HFFc6 (cell line): ENCODE data around the gene LCORL. TPM values are rescaled to one million over a fixed set of nuclear protein-coding genes. Genes with fewer than 3 reads are reported as not detected.

ENCODE experiments used
- DNase-seq: peaks from one replicate; pipeline ENCODE4 v3.0.0-alpha.2; 2018
- H3K27ac Mint-ChIP-seq: 2 replicates; pipeline ENCODE4 v1.8.0; 2020; ENCODE audit warnings: mild to moderate bottlenecking, mixed read lengths
- H3K27me3 Mint-ChIP-seq: 2 replicates; pipeline ENCODE4 v1.8.0; 2021; ENCODE audit warnings: mild to moderate bottlenecking, moderate library complexity, mixed read lengths; ENCODE audit not compliant: insufficient read depth
- H3K36me3 Mint-ChIP-seq: 2 replicates; pipeline ENCODE4 v1.8.0; 2021; ENCODE audit warnings: low read depth, mixed read lengths
- H3K4me1 Mint-ChIP-seq: 2 replicates; pipeline ENCODE4 v1.8.0; 2020; ENCODE audit warnings: low read depth, mixed read lengths
- H3K4me3 Mint-ChIP-seq: 2 replicates; pipeline ENCODE4 v1.8.0; 2020; ENCODE audit warnings: mild to moderate bottlenecking, moderate library complexity, mixed read lengths
- H3K9me3 Mint-ChIP-seq: 2 replicates; pipeline ENCODE4 v1.8.0; 2020; ENCODE audit warnings: mild to moderate bottlenecking, mixed read lengths
- CTCF ChIP-seq: fragments of 200-600 bp; sonication (generic); IDR thresholded peaks from 2 replicates; pipeline ENCODE4 v1.5.0; 2021; ENCODE audit warnings: antibody characterized with exemption, mild to moderate bottlenecking
- long read RNA-seq: library from polyadenylated mRNA; unstranded; transcript quantifications from one replicate; pipeline ENCODE4 v2.0.0, GENCODE V29; 2019
- total RNA-seq, 6 experiments: library from RNA; stranded (reverse); fragmentation: NEBNext Ultra II Directional; extraction: Animal tissue kit (Norgen Biotek cat#: 25700); gene quantifications; 2 replicates in 1 of 6; 3 replicates in 5 of 6; pipeline ENCODE4 v1.2.3, GENCODE V29; 2021

Gene LCORL
- total RNA-seq, result 10 to 100 TPM in 4 of 6 experiments, 1 to 10 TPM in 2; 7.2 to 11.5 (median 10.2) TPM
- long read RNA-seq, full-length matches to known transcripts, result 2 of 7 reads
- long read RNA-seq, partial matches to known transcripts, result 0 of 7 reads
- long read RNA-seq, other reads (novel, unspliced or antisense), result 5 of 7 reads

- Mint-ChIP-seq H3K9me3 (no peaks in the 10 kb centered on the region), H3K36me3 (no peaks in the 10 kb centered on the region), H3K27me3 (peaks cover 2% of the 10 kb centered on the region; the same call in 1 of the 2 replicates)
Observed at GRCh38 chr4:18021720-18022571, at the start of gene LCORL. Gene LCORL, minus strand, starts transcription at chr4:18021755. Its CDS starts 4 bp downstream, at chr4:18021751.

GRCh38 chr4:18069810-18070209 is 48.3 kb upstream of the LCORL start:
- Mint-ChIP-seq H3K9me3 (no peaks in the 10 kb centered on the region), H3K4me3 (no peak overlapping the region), H3K4me1 (no peaks in the 10 kb centered on the region), H3K27me3 (no peaks in the 10 kb centered on the region), H3K27ac (no peak overlapping the region), H3K36me3 (no peaks in the 10 kb centered on the region)
- TF ChIP-seq CTCF, result no peak
- DNase-seq, result no peak

More at GRCh38 chr4:18021720-18022571, at the start of gene LCORL:
- DNase-seq, result peak; percentile 97
- Mint-ChIP-seq H3K4me1 (peaks cover 30% of the 10 kb centered on the region), H3K27ac (peak within 1 kb of the TSS; percentile 96), H3K4me3 (peak within 1 kb of the TSS; percentile 99)
- TF ChIP-seq CTCF, result peak; percentile 37; the same call in 1 of the 2 replicates

GRCh38 chr4:18067031-18067430 is 45.5 kb upstream of the LCORL start:
- Mint-ChIP-seq H3K9me3 (no peaks in the 10 kb centered on the region; the same call in 1 of the 2 replicates), H3K27me3 (no peaks in the 10 kb centered on the region), H3K27ac (no peak overlapping the region), H3K4me3 (no peak overlapping the region), H3K36me3 (no peaks in the 10 kb centered on the region), H3K4me1 (no peaks in the 10 kb centered on the region)
- TF ChIP-seq CTCF, result no peak
- DNase-seq, result no peak

GRCh38 chr4:18063079-18063478 is 41.5 kb upstream of the LCORL start:
- Mint-ChIP-seq H3K4me1 (no peaks in the 10 kb centered on the region), H3K9me3 (no peaks in the 10 kb centered on the region; the same call in 1 of the 2 replicates), H3K27me3 (no peaks in the 10 kb centered on the region), H3K4me3 (no peak overlapping the region), H3K27ac (no peak overlapping the region), H3K36me3 (no peaks in the 10 kb centered on the region)
- no peak for TF ChIP-seq CTCF
- no peak for DNase-seq

- H3K9me3 Mint-ChIP-seq, result no peaks in the 10 kb centered on the region
- no peaks in the 10 kb centered on the region for H3K27me3 Mint-ChIP-seq
- TF ChIP-seq CTCF, result no peak
- H3K27ac Mint-ChIP-seq, result no peak overlapping the region
- no peak overlapping the region; the same call in 1 of the 2 replicates for H3K4me3 Mint-ChIP-seq
- DNase-seq, result no peak
- H3K4me1 Mint-ChIP-seq, result no peaks in the 10 kb centered on the region
- H3K36me3 Mint-ChIP-seq, result no peaks in the 10 kb centered on the region
Observed at GRCh38 chr4:18057821-18058533, 36.4 kb upstream of the LCORL start.
